Stimulated activated CD8-positive, alpha-beta memory T cell treated with anti-CD3 and anti-CD28 coated beads, Interleukin-4, amount 100 ng/mL, for 24 hours (primary cell): Measurements from ENCODE around the gene PNMA1.
A peak's percentile ranks its signal among the peaks of the same experiment; 100 is the strongest.

Experiments used
- DNase-seq: peaks from one replicate; pipeline ENCODE4 v3.0.0-alpha.2; 2020; ENCODE audit warnings: low read depth

Gene PNMA1, protein sequence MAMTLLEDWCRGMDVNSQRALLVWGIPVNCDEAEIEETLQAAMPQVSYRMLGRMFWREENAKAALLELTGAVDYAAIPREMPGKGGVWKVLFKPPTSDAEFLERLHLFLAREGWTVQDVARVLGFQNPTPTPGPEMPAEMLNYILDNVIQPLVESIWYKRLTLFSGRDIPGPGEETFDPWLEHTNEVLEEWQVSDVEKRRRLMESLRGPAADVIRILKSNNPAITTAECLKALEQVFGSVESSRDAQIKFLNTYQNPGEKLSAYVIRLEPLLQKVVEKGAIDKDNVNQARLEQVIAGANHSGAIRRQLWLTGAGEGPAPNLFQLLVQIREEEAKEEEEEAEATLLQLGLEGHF

DNA sequence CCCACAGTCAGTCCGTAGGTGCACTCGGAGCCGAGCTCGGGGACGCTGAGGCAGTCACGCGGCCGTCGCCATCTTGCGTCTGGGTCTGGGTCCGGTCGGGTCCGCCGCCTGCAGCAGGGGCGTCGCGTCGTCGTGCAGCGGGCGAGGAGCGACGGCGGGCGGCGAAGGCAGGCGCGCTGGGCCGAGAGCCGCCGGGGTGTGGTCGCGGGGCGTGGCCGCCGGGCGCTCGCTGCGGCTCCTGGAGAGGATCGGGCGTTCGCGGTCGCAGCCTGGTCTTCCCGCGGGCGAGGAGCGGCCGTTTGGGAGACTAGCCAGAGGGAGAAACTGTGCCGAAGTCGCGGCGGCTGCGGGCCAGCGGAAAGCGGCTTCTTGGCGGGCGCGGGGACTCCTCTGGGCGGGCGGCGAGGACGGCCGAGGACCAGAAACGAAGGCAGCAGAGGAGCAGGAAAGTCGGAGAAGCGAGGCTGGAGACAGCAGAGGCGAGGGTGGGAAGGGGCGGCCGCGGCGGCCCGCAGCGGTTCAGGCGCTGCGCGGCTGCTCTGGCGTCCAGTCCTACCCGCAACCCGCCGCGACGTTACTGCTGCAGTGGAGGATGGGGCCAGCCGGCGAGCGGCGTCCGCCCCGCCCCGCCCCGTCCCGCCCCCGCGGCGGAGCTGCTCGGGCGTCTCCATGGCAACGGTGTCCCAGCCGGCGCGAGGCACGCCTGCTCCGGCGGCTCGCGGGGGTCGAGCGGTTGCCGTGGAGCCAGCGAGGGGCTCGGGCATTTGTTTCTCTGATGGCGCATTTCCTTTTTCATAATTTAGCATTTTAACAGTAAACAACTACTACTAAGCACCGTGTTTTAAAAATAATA, at the start of gene PNMA1:
TSS of gene PNMA1 (minus strand) at position 582 of the 853 bp plus-strand sequence. CDS start 745 bp downstream, outside the sequence.
- peak; percentile 82 for DNase-seq

DNA sequence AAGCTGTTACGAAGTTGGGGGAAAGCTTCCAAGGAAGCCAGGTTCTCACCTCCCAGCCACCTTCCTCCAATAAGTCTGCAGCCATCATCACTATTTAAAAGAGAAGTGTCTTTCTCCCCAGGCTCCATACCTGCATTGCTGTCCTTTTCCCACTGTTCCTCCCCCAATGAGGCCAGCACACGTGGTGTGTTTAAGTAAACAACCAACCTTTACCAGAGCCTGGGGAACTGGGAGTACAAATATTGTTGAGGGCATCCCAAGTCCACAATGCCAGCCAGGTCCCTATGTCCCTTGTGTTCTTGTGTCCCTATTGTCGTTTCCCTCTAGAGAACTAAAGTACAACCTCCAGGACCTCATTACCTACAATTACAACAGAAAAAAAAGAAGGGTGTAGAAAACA, 49.2 kb upstream of the PNMA1 start:
- DNase-seq, result no peak

DNA sequence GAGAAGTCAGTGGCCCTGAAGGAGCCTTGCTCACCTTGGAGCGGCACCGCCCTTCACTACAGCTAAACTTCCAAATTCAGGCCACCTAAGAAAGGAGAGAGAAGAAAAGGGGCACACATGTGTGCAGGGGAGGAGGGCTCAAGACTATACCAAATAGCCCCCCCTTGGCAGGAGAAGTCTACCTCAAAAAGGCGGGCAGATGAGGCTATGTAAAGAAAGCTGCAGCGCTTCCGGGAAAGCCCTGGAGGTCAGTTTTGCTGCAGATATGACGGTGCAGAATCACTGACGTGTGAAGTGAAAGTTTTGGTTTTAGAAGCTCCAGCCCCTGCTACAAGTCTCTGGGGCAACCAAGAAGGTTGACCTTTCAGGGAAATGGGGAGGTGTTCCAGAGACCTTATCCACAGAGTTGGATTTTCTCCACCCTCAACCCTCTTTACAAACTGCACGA, 48.2 kb upstream of the PNMA1 start:
- no peak for DNase-seq

DNA sequence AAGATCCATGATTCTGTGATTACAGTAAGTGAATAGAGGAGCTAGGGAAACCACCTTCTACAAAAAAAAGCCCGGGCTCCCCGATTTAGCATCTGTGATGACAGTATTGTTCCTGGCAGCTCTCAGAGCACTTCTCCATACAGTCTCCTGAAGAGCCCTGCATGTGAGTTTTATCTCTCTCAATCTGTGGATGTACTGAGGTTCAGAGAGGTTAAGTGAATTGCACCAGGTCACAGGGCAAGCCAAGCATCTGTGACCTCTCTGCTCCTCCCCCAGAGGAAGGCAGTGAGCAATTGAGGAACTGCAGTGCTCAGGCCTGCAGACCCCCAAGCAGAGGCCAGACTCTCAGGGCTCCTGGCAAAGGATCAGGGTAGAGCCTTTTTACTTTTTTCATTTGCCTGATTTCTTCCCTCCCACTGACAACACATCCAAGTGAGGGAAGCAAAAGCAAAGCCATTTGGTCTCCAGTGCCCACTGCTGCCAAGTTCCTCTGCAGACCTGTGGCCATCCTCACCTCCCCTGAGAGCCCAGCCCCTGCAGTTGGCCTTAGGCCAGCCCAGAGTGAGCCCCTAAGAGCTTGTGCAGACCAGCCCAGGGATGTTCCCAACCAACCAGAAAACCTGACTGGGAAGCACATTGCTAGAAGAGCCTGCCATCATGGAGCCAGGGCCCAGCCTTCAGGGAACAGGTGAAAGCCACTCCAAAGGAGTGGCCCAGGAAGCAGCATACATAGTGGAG, 47.6 kb upstream of the PNMA1 start:
- DNase-seq, result no peak

DNA sequence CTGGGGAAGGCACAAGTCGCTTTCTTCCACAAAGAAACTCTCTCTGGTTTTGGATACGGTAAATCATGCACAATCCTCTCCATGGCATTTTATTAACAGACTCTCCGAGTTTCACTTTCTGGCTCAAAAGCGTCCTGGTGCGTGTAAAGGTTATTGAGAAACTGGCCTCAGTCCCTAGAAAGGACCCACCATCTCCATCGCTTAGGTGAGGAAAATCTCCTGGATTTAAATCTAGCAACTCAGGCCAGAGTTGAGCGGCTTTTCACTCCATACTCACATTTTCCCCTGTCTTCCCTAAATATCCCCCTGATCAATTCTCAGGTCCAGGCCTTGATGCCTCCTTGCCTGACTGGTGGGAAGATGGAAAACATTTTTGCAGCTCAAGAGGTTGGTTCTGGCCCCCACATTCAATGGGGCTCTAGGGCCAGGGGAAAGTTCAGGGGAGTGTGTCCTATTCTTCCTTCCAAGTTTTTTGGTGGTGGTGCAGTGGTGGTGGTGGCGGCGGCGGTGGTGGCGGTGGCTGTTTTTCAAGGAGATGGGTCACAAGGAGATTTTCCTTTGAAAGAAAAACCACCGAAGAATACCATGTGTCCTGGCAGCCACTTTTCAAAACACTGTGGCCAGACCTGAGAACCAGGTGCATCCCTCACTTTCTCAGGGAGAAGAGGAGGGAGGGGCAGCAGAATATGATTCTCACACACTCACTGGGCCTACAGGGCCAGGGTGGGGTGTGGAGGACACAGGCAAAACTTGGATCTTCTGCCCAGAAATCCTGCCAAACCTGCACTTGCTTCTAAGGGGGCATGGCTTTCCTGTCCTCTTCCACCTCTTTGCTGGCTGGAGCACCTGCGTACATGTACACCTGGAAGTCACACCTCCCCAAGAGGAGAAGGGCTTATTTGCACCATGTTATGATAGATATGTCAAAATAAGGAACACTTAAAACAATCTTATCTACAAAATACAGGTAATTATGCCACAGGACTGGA, 46.7 kb upstream of the PNMA1 start:
- DNase-seq, result no peak

DNA sequence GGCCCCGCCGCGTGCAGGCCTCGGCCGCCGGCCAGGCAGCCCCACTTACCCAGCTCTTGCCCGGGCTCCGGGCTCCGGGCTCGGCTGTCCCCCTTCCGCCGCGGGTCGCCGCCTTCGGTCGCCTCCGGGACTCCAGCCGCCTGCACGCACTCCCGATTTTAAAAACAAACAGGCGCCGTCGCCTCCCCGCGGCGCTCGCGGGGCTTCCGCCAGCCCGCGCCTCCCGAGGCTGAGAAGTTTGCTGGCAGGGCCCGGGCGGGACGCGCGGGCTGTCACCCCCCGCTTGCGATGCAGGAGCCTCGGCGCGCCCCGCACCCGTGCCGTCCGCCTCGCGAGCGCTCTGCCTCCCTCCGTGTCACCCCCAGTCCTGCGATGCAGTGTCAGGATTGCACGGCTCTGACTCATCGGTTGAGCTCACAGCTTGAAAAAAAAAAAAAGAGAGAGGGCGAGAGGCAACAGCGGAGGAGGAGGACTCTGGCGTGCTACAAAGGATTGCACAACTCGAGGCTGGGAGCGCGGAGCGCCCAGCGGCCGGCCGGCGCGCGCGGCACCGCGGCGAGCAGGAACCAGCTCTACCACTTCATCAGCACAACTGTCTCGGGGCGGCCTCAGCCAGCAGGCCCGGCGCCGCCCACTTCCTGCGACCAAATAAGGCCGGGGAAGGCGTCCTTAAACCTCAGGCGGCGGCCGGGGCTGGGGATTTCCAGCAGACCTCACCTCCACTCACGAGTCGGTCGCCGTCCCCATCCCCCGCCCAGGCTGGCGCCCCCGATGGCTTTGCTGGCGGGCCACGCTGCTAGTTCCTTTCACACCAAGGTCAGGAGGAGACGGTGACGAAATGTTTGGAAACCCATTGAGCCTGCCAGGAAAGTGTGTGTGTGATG, 45.8 kb upstream of the PNMA1 start:
- DNase-seq, result peak; percentile 96

DNA sequence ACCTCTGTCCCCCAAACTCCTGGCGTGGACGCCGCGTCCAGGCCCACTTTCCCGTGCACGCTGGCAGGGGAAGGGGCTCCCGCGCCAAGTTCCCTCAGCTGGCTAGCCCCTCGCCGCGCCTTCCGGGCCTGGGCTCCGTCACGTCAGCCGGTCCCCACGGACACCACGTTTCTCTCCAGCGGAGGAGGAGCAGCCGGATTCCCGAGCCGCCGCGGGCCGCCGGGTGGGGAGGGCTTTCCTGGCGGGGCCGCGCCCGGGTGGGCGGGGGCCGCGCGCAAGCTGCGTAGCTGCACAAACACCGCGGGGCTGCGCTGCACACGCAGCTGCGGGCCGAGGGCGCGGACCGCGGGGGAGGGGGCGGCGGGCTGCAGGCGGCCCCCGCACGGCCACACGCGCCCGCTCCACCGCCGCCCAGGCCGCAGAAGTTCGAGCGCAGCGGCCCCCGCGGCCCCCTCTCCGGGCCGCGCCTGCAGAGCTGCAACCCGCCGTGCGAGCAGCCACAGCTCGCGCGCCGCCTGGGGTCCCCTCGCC, 45.1 kb upstream of the PNMA1 start:
- DNase-seq, result no peak

DNA sequence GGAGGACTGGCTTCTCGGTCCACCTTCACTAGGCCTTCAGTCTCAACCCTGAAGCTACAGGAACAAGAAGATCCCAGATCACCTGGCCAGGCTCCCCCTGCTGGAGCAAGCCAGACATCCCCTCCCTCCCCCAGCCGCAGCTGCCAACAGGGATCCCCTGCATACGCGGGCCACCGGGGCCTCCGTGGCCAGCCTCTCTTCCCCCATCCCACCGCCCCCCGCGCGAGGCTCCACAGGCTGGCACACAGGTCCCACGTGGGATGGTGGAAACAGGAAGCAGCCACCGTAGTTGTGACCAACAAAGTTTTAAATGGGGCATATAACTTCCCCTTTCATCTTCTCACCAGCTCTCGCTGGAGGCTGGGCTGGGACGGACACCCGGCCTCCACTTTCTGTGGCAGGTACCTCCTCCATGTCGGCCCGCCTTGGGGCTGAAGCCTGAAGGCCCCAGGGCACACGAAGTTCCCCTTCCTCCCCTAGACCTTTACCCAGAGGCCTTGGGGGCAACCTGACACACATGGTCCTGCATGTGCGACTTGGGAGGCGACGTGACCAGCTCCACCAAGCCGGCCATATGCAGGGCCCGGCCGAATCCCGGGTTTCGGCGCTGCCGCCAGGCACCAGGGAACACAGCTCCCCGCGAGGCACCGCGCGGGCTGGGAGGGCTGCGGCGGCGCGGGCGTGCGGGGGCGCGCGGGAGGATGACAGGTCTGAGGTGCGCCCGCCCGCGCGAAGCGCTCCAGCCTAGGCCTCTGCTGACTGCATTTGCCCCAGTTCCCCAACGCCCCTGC, 44.4 kb upstream of the PNMA1 start:
- peak; percentile 63 for DNase-seq

DNA sequence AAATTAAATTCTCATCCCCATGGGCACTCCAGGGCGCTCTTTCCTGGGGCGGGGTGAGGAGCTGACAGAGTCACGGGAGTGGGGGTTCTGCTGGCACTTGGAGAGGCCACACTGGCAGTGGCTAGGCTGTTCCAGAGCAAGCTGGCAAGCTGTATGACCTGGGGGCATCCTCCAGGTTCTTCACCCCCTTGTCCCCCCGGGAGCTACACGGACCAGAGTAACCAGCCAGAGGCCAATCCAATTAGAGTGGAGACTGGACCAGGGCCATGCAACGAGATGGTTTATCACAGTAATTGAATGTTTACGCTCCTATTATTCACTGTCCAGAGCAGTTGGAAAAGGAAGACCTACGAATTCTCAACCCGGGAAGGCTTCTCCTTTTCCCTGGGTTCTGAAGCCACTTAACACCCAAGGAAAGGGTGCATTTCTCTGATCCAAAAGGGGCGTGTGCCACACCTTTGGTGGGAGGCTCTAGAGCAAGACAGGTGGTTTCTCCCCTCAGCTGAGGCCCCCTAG, 43.8 kb upstream of the PNMA1 start:
- DNase-seq, result no peak

DNA sequence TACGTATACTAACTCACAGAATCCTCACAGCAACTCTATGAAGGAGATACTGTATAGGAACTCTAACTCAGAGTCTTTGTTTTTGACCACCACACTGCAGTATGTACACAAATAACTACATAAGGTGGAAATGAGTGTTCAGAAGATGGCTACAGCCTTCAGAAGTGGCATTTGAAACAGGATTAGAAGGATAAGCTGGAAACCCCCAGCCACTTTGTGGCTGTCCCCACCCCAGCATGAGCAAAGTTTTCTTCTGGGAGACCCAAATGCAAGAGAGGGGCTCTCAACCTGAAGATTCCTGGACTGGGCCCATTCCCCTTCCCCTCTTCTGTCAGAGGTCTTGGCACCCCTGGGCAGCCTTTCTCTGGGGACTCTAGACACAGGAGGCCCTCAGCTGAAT, 43.2 kb upstream of the PNMA1 start:
- no peak for DNase-seq

DNA sequence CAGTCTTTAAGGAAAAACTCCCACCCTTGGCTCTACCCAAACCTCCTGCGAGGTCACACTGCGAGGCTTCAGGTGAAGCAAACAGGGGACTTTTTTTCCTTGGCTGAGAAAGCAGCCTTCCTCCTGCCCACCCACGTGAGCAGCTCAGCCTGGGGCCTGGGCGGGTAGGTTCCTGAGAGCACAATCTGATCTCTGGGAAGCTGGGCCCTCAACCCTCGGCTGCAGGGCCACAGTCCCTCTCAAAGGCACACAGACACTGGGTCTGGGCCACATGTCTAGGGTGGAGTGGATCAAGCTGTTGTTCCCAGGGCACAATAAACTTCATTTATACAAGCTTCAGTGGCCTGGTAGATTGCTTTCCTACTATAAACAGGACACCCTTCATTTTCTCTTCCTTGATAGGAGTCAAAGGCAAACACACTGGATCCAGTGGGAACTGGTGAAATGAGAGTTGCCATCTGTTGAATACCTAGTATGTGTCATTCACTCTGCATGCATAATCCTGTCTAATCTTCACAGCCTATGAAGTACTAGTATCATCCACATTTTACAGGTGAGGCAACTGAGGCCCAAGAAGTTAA, 41.3 kb upstream of the PNMA1 start:
- DNase-seq, result no peak

DNA sequence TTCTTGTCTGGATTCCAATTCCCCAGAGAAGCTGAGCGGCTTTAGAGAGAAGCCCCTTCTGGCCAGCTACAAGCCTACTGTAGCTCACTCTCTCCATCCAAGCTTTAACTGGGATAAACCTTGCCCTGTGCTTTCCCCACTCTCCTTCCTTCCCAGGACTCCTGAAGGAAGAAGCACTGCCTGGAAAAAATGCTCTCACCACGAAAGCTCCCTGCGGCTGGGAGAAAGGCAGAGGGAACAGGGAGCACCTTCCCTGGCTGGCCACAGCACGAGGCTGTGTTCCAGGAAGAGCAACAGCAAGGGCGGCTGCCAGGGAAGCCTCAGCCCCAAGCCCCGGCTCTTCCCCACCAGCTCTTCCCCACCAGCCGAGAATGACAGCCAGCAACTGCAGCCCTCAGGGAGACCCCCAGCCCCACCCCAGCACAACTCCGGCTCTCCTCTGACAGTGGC, 40.8 kb upstream of the PNMA1 start:
- no peak for DNase-seq

DNA sequence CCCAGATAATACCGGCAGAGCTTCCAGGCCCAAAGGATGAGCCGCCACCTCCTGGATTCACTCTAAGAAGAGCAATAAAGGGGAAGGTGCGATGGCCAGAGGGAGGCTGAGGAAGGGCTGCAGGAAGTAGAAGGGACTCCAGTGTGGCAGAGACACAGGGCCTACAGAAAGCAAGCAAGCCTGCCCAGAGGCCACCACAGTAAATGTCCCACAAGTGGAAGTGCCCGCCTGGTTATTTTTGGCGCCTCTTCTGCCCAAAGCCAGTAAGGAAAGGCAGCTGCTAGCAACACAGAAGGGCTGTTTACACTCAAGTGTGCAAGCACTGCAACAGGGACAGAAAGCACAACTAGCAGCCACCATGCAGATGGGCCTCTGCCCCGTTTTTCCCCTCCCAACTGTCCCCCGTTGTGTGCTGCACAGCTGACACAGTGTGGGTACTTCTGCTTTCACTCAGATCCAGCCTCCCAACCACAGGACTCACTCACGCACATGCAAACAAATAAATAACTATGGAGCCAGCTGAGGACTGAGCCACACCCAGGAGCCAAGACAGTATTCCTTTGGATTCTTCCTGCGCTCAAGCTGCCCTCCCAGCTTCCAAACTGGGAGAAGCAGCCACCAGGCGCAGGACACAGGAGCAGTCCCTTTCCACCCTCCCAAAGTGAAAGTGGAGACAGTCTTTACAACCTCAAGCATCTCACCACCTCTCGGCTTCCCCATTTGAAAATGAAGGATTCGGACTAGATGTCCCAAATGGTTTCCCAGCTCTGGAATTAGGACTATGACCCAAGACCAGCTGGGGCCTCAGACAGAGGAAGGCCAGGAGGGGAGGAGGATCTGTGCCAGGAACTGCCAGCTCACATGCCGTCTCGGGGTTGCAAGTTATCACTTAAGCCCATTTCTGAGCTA, 40.0 kb upstream of the PNMA1 start:
- DNase-seq, result no peak

DNA sequence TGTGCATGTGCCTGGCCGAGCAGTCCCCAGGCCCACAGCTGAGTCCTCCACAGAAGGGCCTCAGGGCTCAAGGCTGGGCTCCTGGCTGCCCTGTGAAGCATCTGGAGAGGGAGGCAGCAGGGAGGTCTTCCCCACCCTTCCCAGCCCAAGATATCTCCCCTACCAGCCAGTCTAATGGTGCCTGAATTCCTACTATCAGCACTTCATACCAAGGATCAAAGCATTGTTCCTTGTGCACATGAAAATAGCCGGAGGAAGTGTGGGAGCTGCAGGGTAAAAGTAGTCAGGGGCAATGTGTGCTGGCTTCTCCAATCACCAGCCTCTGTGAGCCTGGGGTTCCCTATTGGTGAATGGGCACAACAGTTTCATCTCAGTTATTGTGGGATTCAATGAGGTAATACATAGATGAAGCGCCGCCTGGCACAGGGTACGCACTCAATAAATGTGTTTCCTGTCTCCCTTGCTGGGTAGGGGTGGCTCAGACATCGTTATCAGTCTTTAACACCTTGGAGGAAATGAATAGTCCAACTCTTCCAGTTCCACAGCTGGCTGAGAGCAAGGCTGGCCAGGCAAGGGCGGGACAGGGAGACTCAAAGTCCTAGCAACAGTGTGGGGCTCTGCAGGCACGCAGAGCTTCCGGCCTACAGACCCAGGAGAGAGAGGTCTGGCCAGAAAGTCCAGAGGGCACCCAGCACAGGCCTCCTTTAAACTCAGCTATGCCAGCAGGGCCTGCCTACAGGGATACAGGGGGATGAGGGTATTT, 39.1 kb upstream of the PNMA1 start:
- DNase-seq, result no peak

DNA sequence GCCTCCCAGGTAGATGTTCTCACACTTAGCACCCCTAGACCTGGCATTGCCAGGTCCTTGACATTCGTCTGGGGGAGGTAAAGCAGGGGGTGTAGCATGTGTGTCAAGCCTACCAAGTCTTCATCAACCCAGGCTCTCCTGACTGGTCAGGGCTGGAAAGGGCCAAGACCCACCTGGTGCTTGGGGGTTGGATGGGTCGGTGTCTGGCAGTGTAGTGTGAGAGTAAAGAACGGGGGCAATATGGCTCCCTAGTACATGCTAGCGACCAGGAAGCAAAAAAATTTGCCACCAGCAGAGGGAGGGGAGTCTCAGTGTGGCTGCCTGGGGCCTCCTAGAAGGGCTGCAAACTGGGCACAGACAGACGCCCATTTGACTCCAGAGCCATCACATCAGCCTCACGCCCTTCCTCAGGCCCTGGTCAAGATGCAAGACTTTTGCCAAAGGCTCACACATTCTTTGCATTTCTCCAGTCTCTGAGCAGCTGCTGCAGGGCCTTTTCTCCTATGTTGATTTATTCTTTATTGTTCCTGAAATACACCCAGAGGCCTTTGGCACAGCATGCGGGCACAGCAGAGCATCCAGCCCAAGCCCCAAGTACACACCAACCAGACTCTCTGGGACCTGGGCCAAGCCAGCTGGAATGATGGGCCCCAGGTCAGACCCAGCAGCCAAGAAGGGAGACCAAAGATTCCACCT, 38.3 kb upstream of the PNMA1 start:
- no peak for DNase-seq

DNA sequence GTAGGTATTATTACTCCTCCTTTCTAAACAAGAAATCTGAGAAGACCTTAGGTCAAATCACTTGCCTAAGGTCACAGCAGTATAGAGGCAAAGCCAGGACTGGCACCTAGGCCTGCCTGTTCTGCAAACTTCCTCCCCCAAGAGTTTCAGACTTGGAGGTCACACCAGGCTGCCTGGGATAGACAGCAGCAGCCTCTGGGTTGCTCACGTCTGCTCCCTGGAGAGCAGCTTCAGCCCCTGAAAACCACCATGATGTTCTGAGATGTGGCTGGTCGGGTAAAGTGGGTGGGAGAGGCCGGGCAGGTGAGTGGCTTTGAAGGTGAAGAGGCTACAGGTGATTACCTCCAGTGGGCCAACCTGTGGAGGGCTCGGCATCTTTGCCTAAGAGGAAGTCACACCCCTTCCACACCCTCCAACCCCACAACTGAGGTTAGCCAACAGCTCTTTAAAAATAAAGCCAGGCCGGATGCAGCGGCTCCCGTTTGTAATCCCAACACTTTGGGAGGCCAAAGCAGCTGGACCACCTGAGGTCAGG, 37.0 kb upstream of the PNMA1 start:
- DNase-seq, result no peak
